Measurements from ENCODE around the gene SND1. TPM values are rescaled to one million over a fixed set of nuclear protein-coding genes. Genes with fewer than 3 reads are reported as not detected.

Gene SND1
- total and polyA plus RNA-seq, 2 donors (not counting 1 experiment from before 2014, with no cell fraction given), result 44.4 to 165 TPM

- DNase-seq, result no peak
- intact Hi-C loops (cut with micrococcal nuclease), result no loop called here
- no peak for ATAC-seq (ENCODE audit: low read depth)
- Histone ChIP-seq H3K9ac (ENCODE audit: low read length) (no peak overlapping the region), H3K27ac (ENCODE audit: low read length in 2 of 2) (no peak overlapping the region), H4K20me1 (ENCODE audit: control insufficient read depth, insufficient read depth, low read length, poor library complexity, severe bottlenecking) (peaks cover 48% of the 10 kb centered on the region), H3K36me3 (replicated peaks in 1 of 2; ENCODE audit: control extremely low read depth in 1 of 2, control insufficient read depth in 1 of 2, extremely low read depth in 1 of 2, insufficient read depth in 2 of 2, low read length in 1 of 2) (peaks cover 3 to 10% of the 10 kb centered on the region in 2 experiments), H3K79me2 (ENCODE audit: control insufficient read depth, insufficient read depth, low read length) (peaks cover 86% of the 10 kb centered on the region), H3K27me3 (replicated peaks in 1 of 4; ENCODE audit: control extremely low read depth in 1 of 4, control insufficient read depth in 3 of 4, insufficient read depth in 4 of 4, low read length in 3 of 4) (no peaks in the 10 kb centered on the region), H3K4me2 (replicated peaks; ENCODE audit: low read depth, low read length, poor library complexity, severe bottlenecking) (no peak overlapping the region), H3K4me1 (ENCODE audit: control insufficient read depth in 2 of 2, insufficient read depth in 2 of 2, low read length in 2 of 2) (no peaks in the 10 kb centered on the region), H3K4me3 (ENCODE audit: control extremely low read depth in 1 of 5, extremely low read depth in 1 of 5, insufficient read depth in 1 of 5, low read depth in 2 of 5, low read length in 4 of 5) (no peak overlapping the region), H2AFZ (ENCODE audit: insufficient read depth, low read depth, low read length, poor library complexity, severe bottlenecking) (no peak overlapping the region), H3K9me3 (ENCODE audit: control extremely low read depth in 1 of 3, control insufficient read depth in 2 of 3, insufficient read depth in 1 of 3, low read length in 2 of 3) (peaks cover 0 to 3% (median 0%) of the 10 kb centered on the region in 3 donors)
- H3K27me3 Mint-ChIP-seq, result no peaks in the 10 kb centered on the region
- CTCF ChIA-PET, result no interaction called here
- no peak overlapping the region for H3K27ac Mint-ChIP-seq
- H3K4me1 Mint-ChIP-seq, result peaks cover 22% of the 10 kb centered on the region
- WGBS (ENCODE audit: insufficient coverage), result no CpG with 5 or more reads among the region's 4 CpGs
- POLR2A ChIA-PET, result no interaction called here
- TF ChIP-seq CTCF (IDR thresholded peaks at IDR 0.05) (no peak), EZH2 (IDR thresholded peaks at IDR 0.05; ENCODE audit: borderline replicate concordance, insufficient read depth, low read depth, low read length, poor library complexity, severe bottlenecking) (no peak)
- no peaks in the 10 kb centered on the region for H3K9me3 Mint-ChIP-seq (ENCODE audit: insufficient read depth)
- no peak overlapping the region for H3K4me3 Mint-ChIP-seq
Observed at GRCh38 chr7:127671341-127671740, 19.3 kb downstream of the SND1 start.

DNA sequence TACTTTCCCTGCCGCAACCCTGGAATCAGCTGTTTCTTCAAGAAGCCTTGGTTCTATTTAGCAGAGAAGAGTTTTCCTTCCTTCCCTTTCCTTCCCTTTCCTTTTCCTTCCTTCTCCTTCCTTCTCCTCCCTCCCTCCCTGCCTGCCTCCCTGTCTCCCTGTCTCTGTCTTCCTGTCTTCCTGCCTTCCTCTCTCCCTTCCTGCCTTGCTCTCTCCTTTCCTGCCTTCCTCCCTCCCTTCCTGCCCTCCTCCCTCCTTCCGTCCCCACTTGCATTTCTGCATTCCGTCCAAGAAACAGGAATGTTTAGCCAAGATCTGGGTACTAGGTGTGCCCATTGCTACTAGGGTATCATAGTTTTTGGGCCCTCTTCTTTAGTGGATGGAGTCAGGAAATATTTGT lies 21.9 kb downstream of the SND1 start:
- Histone ChIP-seq H3K36me3 (replicated peaks in 1 of 2; ENCODE audit: control extremely low read depth in 1 of 2, control insufficient read depth in 1 of 2, extremely low read depth in 1 of 2, insufficient read depth in 2 of 2, low read length in 1 of 2) (peaks cover 3 to 17% of the 10 kb centered on the region in 2 experiments), H4K20me1 (ENCODE audit: control insufficient read depth, insufficient read depth, low read length, poor library complexity, severe bottlenecking) (peaks cover 24% of the 10 kb centered on the region), H3K4me3 (ENCODE audit: control extremely low read depth in 1 of 5, extremely low read depth in 1 of 5, insufficient read depth in 1 of 5, low read depth in 2 of 5, low read length in 4 of 5) (no peak overlapping the region), H3K79me2 (ENCODE audit: control insufficient read depth, insufficient read depth, low read length) (peaks cover 85% of the 10 kb centered on the region), H3K27ac (ENCODE audit: low read length in 2 of 2) (no peak overlapping the region), H2AFZ (ENCODE audit: insufficient read depth, low read depth, low read length, poor library complexity, severe bottlenecking) (no peak overlapping the region), H3K27me3 (replicated peaks in 1 of 4; ENCODE audit: control extremely low read depth in 1 of 4, control insufficient read depth in 3 of 4, insufficient read depth in 4 of 4, low read length in 3 of 4) (no peaks in the 10 kb centered on the region), H3K4me2 (replicated peaks; ENCODE audit: low read depth, low read length, poor library complexity, severe bottlenecking) (no peak overlapping the region), H3K9me3 (ENCODE audit: control extremely low read depth in 1 of 3, control insufficient read depth in 2 of 3, insufficient read depth in 1 of 3, low read length in 2 of 3) (peaks cover 2 to 8% (median 2%) of the 10 kb centered on the region in 3 donors), H3K9ac (ENCODE audit: low read length) (no peak overlapping the region), H3K4me1 (ENCODE audit: control insufficient read depth in 2 of 2, insufficient read depth in 2 of 2, low read length in 2 of 2) (no peaks in the 10 kb centered on the region)
- Mint-ChIP-seq H3K27ac (no peak overlapping the region), H3K9me3 (ENCODE audit: insufficient read depth) (peaks cover 2% of the 10 kb centered on the region), H3K4me1 (peaks cover 8% of the 10 kb centered on the region), H3K27me3 (no peaks in the 10 kb centered on the region), H3K4me3 (no peak overlapping the region)
- no peak for ATAC-seq (ENCODE audit: low read depth)
- TF ChIP-seq EZH2 (IDR thresholded peaks at IDR 0.05; ENCODE audit: borderline replicate concordance, insufficient read depth, low read depth, low read length, poor library complexity, severe bottlenecking) (no peak), CTCF (IDR thresholded peaks at IDR 0.05) (no peak)
- no peak for DNase-seq
- WGBS (ENCODE audit: insufficient coverage), result no CpG with 5 or more reads among the region's 3 CpGs
- intact Hi-C loops (cut with micrococcal nuclease), result no loop called here
- ChIA-PET CTCF (interaction anchor here (1.1 kb wide), 2 partner anchors 34 to 536 kb away, joined by 3 read pairs; no protein-coding TSS in a partner anchor), POLR2A (no interaction called here)

All from B cell (primary cell).